ENCODE results near the gene TRIM45. TPM values are rescaled to one million over a fixed set of nuclear protein-coding genes. Genes with fewer than 3 reads are reported as not detected.
"Not testable (repeated sequence)": the region's sequence is repeated elsewhere in the genome, so short reads cannot be mapped to it uniquely, and the experiment has no call there.

The TRIM45 gene
- total and polyA plus RNA-seq, 2 experiments from 2014 or later, result 0.76 to 1.4 TPM

DNA sequence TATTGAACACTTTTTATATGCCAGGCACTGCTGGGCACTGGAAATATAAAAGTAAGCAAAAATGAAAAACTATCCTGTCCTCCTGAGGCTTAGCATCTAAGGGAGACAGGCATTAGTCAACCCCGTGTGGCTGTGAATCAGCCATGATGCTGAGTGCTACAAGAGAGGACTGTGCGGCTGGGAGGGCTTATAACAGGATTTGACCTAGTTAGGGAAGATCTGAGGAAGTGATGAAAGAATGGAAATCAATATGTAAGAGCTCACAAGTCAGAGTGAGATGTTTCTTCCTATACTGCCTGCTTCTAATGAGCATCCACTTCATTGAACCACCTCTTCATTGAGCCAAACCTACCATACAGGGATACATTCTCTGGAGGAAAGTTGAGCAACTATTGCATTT, 15.1 kb downstream of the TRIM45 start:
- Histone ChIP-seq H3K4me2 (ENCODE audit: unreplicated experiment) (no peak overlapping the region), H3K9me2 (ENCODE audit: insufficient read depth) (no peaks in the 10 kb centered on the region), H3K79me2 (ENCODE audit: insufficient read depth) (no peaks in the 10 kb centered on the region), H3K4me3 (no peak overlapping the region), H4K20me1 (ENCODE audit: insufficient read depth) (no peaks in the 10 kb centered on the region), H3K9me3 (ENCODE audit: low read depth) (no peaks in the 10 kb centered on the region), H3K27me3 (replicated peaks; ENCODE audit: insufficient read depth) (no peaks in the 10 kb centered on the region), H2AFZ (no peak overlapping the region), H3K27ac (no peak overlapping the region), H3K9ac (no peak overlapping the region), H3K36me3 (ENCODE audit: low read depth) (no peaks in the 10 kb centered on the region), H3K4me1 (ENCODE audit: insufficient read depth) (peaks cover 7% of the 10 kb centered on the region; the same call in 1 of the 2 replicates), H3F3A (ENCODE audit: insufficient read depth) (no peaks in the 10 kb centered on the region)
- DNase-seq, result no peak
- 87 to 93% methylated on average over 2 of the region's 2 CpGs for WGBS, 2 experiments (ENCODE audit: low coverage in 1 of 2, low lambda C conversion rate in 2 of 2, missing lambda C conversion rate in 2 of 2)
- TF ChIP-seq EZH2 (IDR thresholded peaks at IDR 0.05; ENCODE audit: insufficient read depth, poor library complexity, severe bottlenecking), result no peak
- no peak for TF ChIP-seq EZH2phosphoT487 (IDR thresholded peaks at IDR 0.05; ENCODE audit: insufficient read depth, low read depth)
- in situ Hi-C loops (cut with MboI), result no loop called here

- no peak overlapping the region for H3K27ac ChIP-seq
- H3K4me1 ChIP-seq (ENCODE audit: insufficient read depth), result peaks cover 2% of the 10 kb centered on the region; the same call in 1 of the 2 replicates
- no peaks in the 10 kb centered on the region for H3K9me3 ChIP-seq (ENCODE audit: low read depth)
- no peak for DNase-seq
- no peak overlapping the region for H3K4me2 ChIP-seq (ENCODE audit: unreplicated experiment)
- no peaks in the 10 kb centered on the region for H4K20me1 ChIP-seq (ENCODE audit: insufficient read depth)
- H3K36me3 ChIP-seq (ENCODE audit: low read depth), result no peaks in the 10 kb centered on the region
- no peaks in the 10 kb centered on the region for H3K27me3 ChIP-seq (replicated peaks; ENCODE audit: insufficient read depth)
- no peak overlapping the region for H2AFZ ChIP-seq
- in situ Hi-C loops (cut with MboI), result no loop called here
- no peak overlapping the region for H3K4me3 ChIP-seq
- H3F3A ChIP-seq (ENCODE audit: insufficient read depth), result no peaks in the 10 kb centered on the region
- no peak overlapping the region for H3K9ac ChIP-seq
- no peaks in the 10 kb centered on the region for H3K79me2 ChIP-seq (ENCODE audit: insufficient read depth)
- TF ChIP-seq EZH2 (IDR thresholded peaks at IDR 0.05; ENCODE audit: insufficient read depth, poor library complexity, severe bottlenecking) (no peak), EZH2phosphoT487 (IDR thresholded peaks at IDR 0.05; ENCODE audit: insufficient read depth, low read depth) (no peak)
- no peaks in the 10 kb centered on the region for H3K9me2 ChIP-seq (ENCODE audit: insufficient read depth)
These were observed 15.8 kb downstream of the TRIM45 start for GRCh38 chr1:117105722-117106121.

DNA sequence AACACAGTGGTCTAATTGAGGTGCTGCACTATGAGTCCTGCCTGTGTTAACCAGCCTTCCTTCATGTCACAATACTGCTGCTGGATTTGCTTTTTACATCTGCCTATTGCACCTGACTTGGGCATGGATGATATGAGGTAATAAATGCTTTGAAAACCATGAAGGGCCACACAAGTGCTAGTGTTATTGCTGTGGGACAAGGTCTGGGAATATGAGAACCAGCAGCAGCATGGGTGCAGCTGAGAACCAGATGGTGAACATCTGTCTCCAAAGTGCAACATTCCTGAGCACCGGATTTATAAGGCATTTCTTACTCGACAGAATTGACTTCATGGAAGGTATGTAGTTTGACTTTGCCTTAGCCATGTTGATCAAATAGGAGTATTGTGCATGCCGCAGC, 16.6 kb downstream of the TRIM45 start:
- H3K27me3 ChIP-seq (replicated peaks; ENCODE audit: insufficient read depth), result no peaks in the 10 kb centered on the region
- 39 to 45% methylated on average over 3 of the region's 3 CpGs for WGBS, 2 experiments (ENCODE audit: low coverage in 1 of 2, low lambda C conversion rate in 2 of 2, missing lambda C conversion rate in 2 of 2)
- in situ Hi-C loops (cut with MboI), result no loop called here
- H3K36me3 ChIP-seq (ENCODE audit: low read depth), result no peaks in the 10 kb centered on the region
- no peaks in the 10 kb centered on the region for H4K20me1 ChIP-seq (ENCODE audit: insufficient read depth)
- no peak overlapping the region for H3K9ac ChIP-seq
- H2AFZ ChIP-seq, result no peak overlapping the region
- H3K4me3 ChIP-seq, result no peak overlapping the region
- TF ChIP-seq EZH2phosphoT487 (IDR thresholded peaks at IDR 0.05; ENCODE audit: insufficient read depth, low read depth), result no peak
- no peak for TF ChIP-seq EZH2 (IDR thresholded peaks at IDR 0.05; ENCODE audit: insufficient read depth, poor library complexity, severe bottlenecking)
- no peaks in the 10 kb centered on the region for H3K4me1 ChIP-seq (ENCODE audit: insufficient read depth)
- H3K9me3 ChIP-seq (ENCODE audit: low read depth), result no peaks in the 10 kb centered on the region
- H3K4me2 ChIP-seq (ENCODE audit: unreplicated experiment), result no peak overlapping the region
- H3K9me2 ChIP-seq (ENCODE audit: insufficient read depth), result no peaks in the 10 kb centered on the region
- H3K27ac ChIP-seq, result no peak overlapping the region
- no peak for DNase-seq
- no peaks in the 10 kb centered on the region for H3K79me2 ChIP-seq (ENCODE audit: insufficient read depth)
- H3F3A ChIP-seq (ENCODE audit: insufficient read depth), result no peaks in the 10 kb centered on the region

GRCh38 chr1:117101858-117102257, 19.7 kb downstream of the TRIM45 start:
- H3K9me2 ChIP-seq (ENCODE audit: insufficient read depth); H3K9ac ChIP-seq; H3K27ac ChIP-seq; H3K36me3 ChIP-seq (ENCODE audit: low read depth); in situ Hi-C loops (cut with MboI); H2AFZ ChIP-seq; H3K9me3 ChIP-seq (ENCODE audit: low read depth); H3K4me2 ChIP-seq (ENCODE audit: unreplicated experiment); DNase-seq; H4K20me1 ChIP-seq (ENCODE audit: insufficient read depth); H3K4me3 ChIP-seq; H3K27me3 ChIP-seq (replicated peaks; ENCODE audit: insufficient read depth); H3K4me1 ChIP-seq (ENCODE audit: insufficient read depth); H3K79me2 ChIP-seq (ENCODE audit: insufficient read depth); H3F3A ChIP-seq (ENCODE audit: insufficient read depth): not testable (repeated sequence)
- WGBS, 2 experiments (ENCODE audit: low coverage in 1 of 2, low lambda C conversion rate in 2 of 2, missing lambda C conversion rate in 2 of 2), result 96 to 97% methylated on average over 3 of the region's 3 CpGs

DNA sequence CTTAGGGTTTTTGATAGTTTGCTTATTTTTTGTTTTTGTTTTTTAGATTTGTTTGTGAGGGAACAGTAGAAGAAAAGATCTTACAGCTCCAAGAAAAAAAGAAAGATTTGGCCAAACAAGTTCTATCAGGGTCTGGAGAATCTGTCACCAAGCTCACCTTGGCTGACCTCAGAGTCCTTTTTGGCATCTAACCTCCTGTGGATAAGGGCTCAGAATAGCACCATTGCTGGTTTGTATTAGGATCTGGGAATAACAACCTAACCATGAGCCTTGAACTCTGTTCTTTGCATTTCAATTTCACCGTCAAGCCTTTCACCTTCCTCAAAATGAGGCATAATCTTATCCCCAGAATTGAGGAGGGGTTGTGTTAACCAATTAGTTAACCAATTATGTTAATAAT, 20.2 kb downstream of the TRIM45 start:
- Histone ChIP-seq H3K36me3 (ENCODE audit: low read depth) (no peaks in the 10 kb centered on the region), H3K4me3 (no peak overlapping the region), H2AFZ (no peak overlapping the region), H3K79me2 (ENCODE audit: insufficient read depth) (no peaks in the 10 kb centered on the region), H3K4me1 (ENCODE audit: insufficient read depth) (peaks cover 10% of the 10 kb centered on the region), H3K9me3 (ENCODE audit: low read depth) (no peaks in the 10 kb centered on the region), H3K9ac (no peak overlapping the region), H4K20me1 (ENCODE audit: insufficient read depth) (no peaks in the 10 kb centered on the region), H3K4me2 (ENCODE audit: unreplicated experiment) (no peak overlapping the region), H3K9me2 (ENCODE audit: insufficient read depth) (no peaks in the 10 kb centered on the region), H3K27ac (no peak overlapping the region), H3F3A (ENCODE audit: insufficient read depth) (no peaks in the 10 kb centered on the region), H3K27me3 (replicated peaks; ENCODE audit: insufficient read depth) (no peaks in the 10 kb centered on the region)
- 100% methylated on average over 1 of the region's 1 CpG for WGBS, 2 experiments (ENCODE audit: low coverage in 1 of 2, low lambda C conversion rate in 2 of 2, missing lambda C conversion rate in 2 of 2)
- no peak for TF ChIP-seq EZH2phosphoT487 (IDR thresholded peaks at IDR 0.05; ENCODE audit: insufficient read depth, low read depth)
- in situ Hi-C loops (cut with MboI), result no loop called here
- DNase-seq, result no peak

All from GM23248 (cell line).